NT2/D1 (cell line): Measurements from ENCODE around the gene SLC37A2.

Source experiments
- YY1 ChIP-seq: IDR thresholded peaks from 2 replicates; pipeline ENCODE4 v1.6.1; 2011; ENCODE audit not compliant: insufficient read length, insufficient read depth
- ZNF274 ChIP-seq: IDR thresholded peaks from 2 replicates; pipeline ENCODE4 v1.6.1; 2011; ENCODE audit warnings: mild to moderate bottlenecking, low read depth, low read length

DNA sequence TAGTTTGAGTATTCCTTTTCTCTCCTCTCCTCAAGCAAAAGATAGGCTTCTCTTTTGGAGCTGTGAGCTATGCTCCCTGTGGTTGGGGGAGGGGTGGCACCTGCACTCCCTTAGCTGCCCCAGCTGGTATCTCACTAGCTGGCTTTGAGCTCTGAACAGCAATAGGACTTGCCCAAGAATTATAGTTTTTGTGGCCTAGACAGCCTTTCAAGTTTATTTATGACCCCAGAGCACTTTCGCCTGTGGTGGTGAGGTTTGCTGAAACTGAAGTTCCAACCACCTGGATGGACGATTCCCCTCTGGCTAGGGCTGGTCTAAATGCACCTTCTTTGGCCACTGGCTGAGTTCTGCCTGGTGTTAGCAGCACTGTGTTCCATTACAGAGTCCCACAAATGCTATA, 37.1 kb upstream of the SLC37A2 start:
- no peak for TF ChIP-seq ZNF274
- no peak for TF ChIP-seq YY1
